ENCODE results near the gene CDH2. TPM values are rescaled to one million over a fixed set of nuclear protein-coding genes. Genes with fewer than 3 reads are reported as not detected.

CDH2 gene
- polyA plus RNA-seq, 1 donor, result 109 TPM

- DNase-seq, result no peak
Measured at GRCh38 chr18:28044036-28044435, 132.9 kb downstream of the CDH2 start.

- no peak for DNase-seq
Measured at GRCh38 chr18:28043631-28044030, 133.3 kb downstream of the CDH2 start.

GRCh38 chr18:28041366-28041765 lies 135.6 kb downstream of the CDH2 start:
- DNase-seq, result no peak

GRCh38 chr18:28040716-28041115 lies 136.2 kb downstream of the CDH2 start:
- no peak for DNase-seq

- DNase-seq, result no peak
Measured at GRCh38 chr18:28040211-28040610, 136.7 kb downstream of the CDH2 start.

GRCh38 chr18:28039691-28040090 lies 137.2 kb downstream of the CDH2 start:
- no peak for DNase-seq

- DNase-seq, result no peak
Measured at GRCh38 chr18:28039078-28039477, 137.9 kb downstream of the CDH2 start.

GRCh38 chr18:28036488-28036887 lies 140.4 kb downstream of the CDH2 start:
- DNase-seq, result no peak

- DNase-seq, result no peak
Measured at GRCh38 chr18:28034567-28034966, 142.4 kb downstream of the CDH2 start.

- no peak for DNase-seq
Measured at GRCh38 chr18:28032177-28032576, 144.8 kb downstream of the CDH2 start.

- no peak for DNase-seq
Measured at GRCh38 chr18:28030458-28030857, 146.5 kb downstream of the CDH2 start.

- DNase-seq, result no peak
Measured at GRCh38 chr18:28027755-28028154, 149.2 kb downstream of the CDH2 start.

GRCh38 chr18:28019425-28020108 lies 157.4 kb downstream of the CDH2 start:
- DNase-seq, result no peak

GRCh38 chr18:28018351-28018750 lies 158.6 kb downstream of the CDH2 start:
- DNase-seq, result no peak

- no peak for DNase-seq
Measured at GRCh38 chr18:28015671-28016070, 161.3 kb downstream of the CDH2 start.

GRCh38 chr18:28013066-28013465 lies 163.9 kb downstream of the CDH2 start:
- DNase-seq, result no peak

GRCh38 chr18:28012336-28012735 lies 164.6 kb downstream of the CDH2 start:
- no peak for DNase-seq

GRCh38 chr18:28009589-28009988 lies 167.3 kb downstream of the CDH2 start:
- no peak for DNase-seq

GRCh38 chr18:28007841-28008240 lies 169.1 kb downstream of the CDH2 start:
- no peak for DNase-seq

GRCh38 chr18:28005164-28005563 lies 171.8 kb downstream of the CDH2 start:
- DNase-seq, result no peak

GRCh38 chr18:28004606-28005005 lies 172.3 kb downstream of the CDH2 start:
- DNase-seq, result no peak

GRCh38 chr18:28003451-28003850 lies 173.5 kb downstream of the CDH2 start:
- no peak for DNase-seq

GRCh38 chr18:28002841-28003240 lies 174.1 kb downstream of the CDH2 start:
- no peak for DNase-seq

GRCh38 chr18:27996801-27997272 lies 180.1 kb downstream of the CDH2 start:
- DNase-seq, result no peak

All from left kidney (tissue), 2 donors.